Kasumi-1 (cell line): ENCODE results near the gene PLXNA4.
"Not testable (repeated sequence)": the region's sequence is repeated elsewhere in the genome, so short reads cannot be mapped to it uniquely, and the experiment has no call there.

Experiments
- DNase-seq, 2 experiments: peaks; one replicate each; lab custom pipeline; 2025; lab: John Stamatoyannopoulos, UW

The PLXNA4 gene

GRCh38 chr7:132575982-132576720, at the start of gene PLXNA4:
Gene PLXNA4, minus strand, starts transcription at chr7:132576470. Its CDS starts 67,777 bp downstream, at chr7:132508693.
- DNase-seq, result peak; percentile 11 to 12

- DNase-seq, result no peak
Measured at GRCh38 chr7:132625651-132626050, 49.4 kb upstream of the PLXNA4 start.

- no peak for DNase-seq
Measured at GRCh38 chr7:132622081-132622480, 45.8 kb upstream of the PLXNA4 start.

GRCh38 chr7:132619967-132620366, 43.7 kb upstream of the PLXNA4 start:
- no peak for DNase-seq

GRCh38 chr7:132618956-132619305, 42.7 kb upstream of the PLXNA4 start:
- peak in 1 of 2 experiments; percentile 14 for DNase-seq

- DNase-seq, result no peak
Measured at GRCh38 chr7:132618271-132618955, 42.1 kb upstream of the PLXNA4 start.

- peak; percentile 85 to 91 for DNase-seq
Measured at GRCh38 chr7:132614428-132615318, 38.4 kb upstream of the PLXNA4 start.

- DNase-seq, result no peak
Measured at GRCh38 chr7:132613737-132614136, 37.5 kb upstream of the PLXNA4 start.

GRCh38 chr7:132610995-132611394, 34.7 kb upstream of the PLXNA4 start:
- no peak for DNase-seq

- DNase-seq, result no peak
Measured at GRCh38 chr7:132609906-132610520, 33.7 kb upstream of the PLXNA4 start.

- no peak for DNase-seq
Measured at GRCh38 chr7:132609222-132609621, 33.0 kb upstream of the PLXNA4 start.

- DNase-seq, result no peak
Measured at GRCh38 chr7:132608523-132608922, 32.3 kb upstream of the PLXNA4 start.

- DNase-seq, result no peak
Measured at GRCh38 chr7:132607656-132608055, 31.4 kb upstream of the PLXNA4 start.

GRCh38 chr7:132604121-132604520, 27.9 kb upstream of the PLXNA4 start:
- peak; percentile 1 to 8 for DNase-seq

- no peak for DNase-seq
Measured at GRCh38 chr7:132603220-132603833, 27.1 kb upstream of the PLXNA4 start.

- DNase-seq, result no peak
Measured at GRCh38 chr7:132601783-132602182, 25.5 kb upstream of the PLXNA4 start.

- DNase-seq, result no peak
Measured at GRCh38 chr7:132596588-132596987, 20.3 kb upstream of the PLXNA4 start.

GRCh38 chr7:132594741-132595140, 18.5 kb upstream of the PLXNA4 start:
- not testable (repeated sequence) for DNase-seq

- no peak for DNase-seq
Measured at GRCh38 chr7:132592936-132593335, 16.7 kb upstream of the PLXNA4 start.

GRCh38 chr7:132592231-132592920, 16.1 kb upstream of the PLXNA4 start:
- DNase-seq, result no peak

GRCh38 chr7:132590162-132590561, 13.9 kb upstream of the PLXNA4 start:
- DNase-seq, result no peak
